Body of pancreas (tissue), 4 donors: ENCODE data around the gene SAMD8.
"Not testable (repeated sequence)": the region's sequence is repeated elsewhere in the genome, so short reads cannot be mapped to it uniquely, and the experiment has no call there.

Experiments
- POLR2A ChIP-seq, 3 donors: fragments of 450-650 bp; IDR thresholded peaks; one replicate each; pipeline ENCODE4 v1.6.1; 2016; ENCODE audit warnings: antibody characterized with exemption in 3 of 3, mild to moderate bottlenecking in 2 of 3
- TF ChIP-seq, protein P1 (sequence below), 7 experiments: fragments of 450-650 bp in 4 of 7; fragments of 200-600 bp in 3 of 7; sonication (generic) in 3 of 7; IDR thresholded peaks; one replicate each; pipeline ENCODE4 v1.5.1; 2016 to 2019; ENCODE audit warnings: antibody characterized with exemption in 7 of 7

DNA sequence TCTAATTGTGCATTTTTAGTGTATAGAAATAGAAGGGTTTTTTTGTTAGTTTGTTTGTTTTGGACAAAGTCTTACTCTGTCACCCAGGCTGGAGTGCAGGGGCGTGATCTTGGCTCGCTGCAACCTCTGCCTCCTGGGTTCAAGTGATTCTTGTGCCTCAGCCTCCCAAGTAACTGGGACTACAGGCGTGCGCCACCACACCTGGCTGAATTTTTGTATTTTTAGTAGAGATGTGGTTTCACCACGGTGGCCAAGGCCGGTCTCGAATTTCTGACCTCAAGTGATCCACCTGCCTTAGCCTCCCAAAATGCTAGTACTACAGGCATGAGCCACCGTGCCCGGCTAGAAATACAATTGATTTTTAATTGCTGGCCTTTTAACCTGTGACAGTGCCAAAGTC, 77.1 kb downstream of the SAMD8 start:
- TF ChIP-seq, protein P1, sequence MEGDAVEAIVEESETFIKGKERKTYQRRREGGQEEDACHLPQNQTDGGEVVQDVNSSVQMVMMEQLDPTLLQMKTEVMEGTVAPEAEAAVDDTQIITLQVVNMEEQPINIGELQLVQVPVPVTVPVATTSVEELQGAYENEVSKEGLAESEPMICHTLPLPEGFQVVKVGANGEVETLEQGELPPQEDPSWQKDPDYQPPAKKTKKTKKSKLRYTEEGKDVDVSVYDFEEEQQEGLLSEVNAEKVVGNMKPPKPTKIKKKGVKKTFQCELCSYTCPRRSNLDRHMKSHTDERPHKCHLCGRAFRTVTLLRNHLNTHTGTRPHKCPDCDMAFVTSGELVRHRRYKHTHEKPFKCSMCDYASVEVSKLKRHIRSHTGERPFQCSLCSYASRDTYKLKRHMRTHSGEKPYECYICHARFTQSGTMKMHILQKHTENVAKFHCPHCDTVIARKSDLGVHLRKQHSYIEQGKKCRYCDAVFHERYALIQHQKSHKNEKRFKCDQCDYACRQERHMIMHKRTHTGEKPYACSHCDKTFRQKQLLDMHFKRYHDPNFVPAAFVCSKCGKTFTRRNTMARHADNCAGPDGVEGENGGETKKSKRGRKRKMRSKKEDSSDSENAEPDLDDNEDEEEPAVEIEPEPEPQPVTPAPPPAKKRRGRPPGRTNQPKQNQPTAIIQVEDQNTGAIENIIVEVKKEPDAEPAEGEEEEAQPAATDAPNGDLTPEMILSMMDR (IDR thresholded peaks at IDR 0.05): not testable (repeated sequence)
- not testable (repeated sequence) for TF ChIP-seq POLR2A (IDR thresholded peaks at IDR 0.05)
